Measurements from ENCODE around the gene RBMX.

DNA sequence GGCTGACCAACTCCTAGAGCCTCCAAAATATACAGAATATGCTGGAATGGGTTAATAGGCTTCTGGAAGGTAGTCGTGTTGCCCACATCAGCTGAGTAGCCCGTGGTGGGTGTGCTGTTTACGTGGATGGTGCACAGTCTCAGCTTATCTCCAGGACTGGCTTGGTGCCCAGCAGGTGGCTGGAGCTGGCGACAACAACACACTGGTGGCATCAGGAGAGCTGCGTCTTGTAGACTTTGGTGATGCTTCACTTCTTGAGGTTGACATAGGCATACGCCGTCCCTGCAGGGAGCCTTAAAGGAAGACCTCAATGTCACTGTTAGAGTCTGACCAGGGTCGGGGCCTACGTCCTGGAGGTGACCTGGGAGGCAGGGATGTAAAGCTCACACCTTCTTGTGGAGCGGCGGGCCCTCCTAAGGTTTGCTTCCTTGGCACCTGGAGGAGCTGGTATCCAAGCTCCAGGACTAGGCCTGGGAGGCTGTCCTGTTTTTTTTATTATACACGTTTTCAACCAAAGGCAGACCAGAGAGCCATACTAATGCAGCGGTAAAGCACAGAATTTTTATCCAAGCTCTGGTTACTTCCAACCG lies 26.5 kb upstream of the RBMX start:
- no peak for TF ChIP-seq POLR2A (IDR thresholded peaks at IDR 0.05; ENCODE audit: low read length)
- TF ChIP-seq BHLHE40 (IDR thresholded peaks at IDR 0.05; ENCODE audit: low read depth, low read length): no peak
- TF ChIP-seq, protein P1, sequence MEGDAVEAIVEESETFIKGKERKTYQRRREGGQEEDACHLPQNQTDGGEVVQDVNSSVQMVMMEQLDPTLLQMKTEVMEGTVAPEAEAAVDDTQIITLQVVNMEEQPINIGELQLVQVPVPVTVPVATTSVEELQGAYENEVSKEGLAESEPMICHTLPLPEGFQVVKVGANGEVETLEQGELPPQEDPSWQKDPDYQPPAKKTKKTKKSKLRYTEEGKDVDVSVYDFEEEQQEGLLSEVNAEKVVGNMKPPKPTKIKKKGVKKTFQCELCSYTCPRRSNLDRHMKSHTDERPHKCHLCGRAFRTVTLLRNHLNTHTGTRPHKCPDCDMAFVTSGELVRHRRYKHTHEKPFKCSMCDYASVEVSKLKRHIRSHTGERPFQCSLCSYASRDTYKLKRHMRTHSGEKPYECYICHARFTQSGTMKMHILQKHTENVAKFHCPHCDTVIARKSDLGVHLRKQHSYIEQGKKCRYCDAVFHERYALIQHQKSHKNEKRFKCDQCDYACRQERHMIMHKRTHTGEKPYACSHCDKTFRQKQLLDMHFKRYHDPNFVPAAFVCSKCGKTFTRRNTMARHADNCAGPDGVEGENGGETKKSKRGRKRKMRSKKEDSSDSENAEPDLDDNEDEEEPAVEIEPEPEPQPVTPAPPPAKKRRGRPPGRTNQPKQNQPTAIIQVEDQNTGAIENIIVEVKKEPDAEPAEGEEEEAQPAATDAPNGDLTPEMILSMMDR (IDR thresholded peaks at IDR 0.05): no peak
- TF ChIP-seq RAD21 (conservative IDR thresholded peaks at IDR 0.05 in 1 of 2, IDR thresholded peaks at IDR 0.05 in 1 of 2): no peak
- TF ChIP-seq RARB (CRISPR knock-in tag; IDR thresholded peaks at IDR 0.05): no peak
- TF ChIP-seq ZSCAN20 (CRISPR knock-in tag; IDR thresholded peaks at IDR 0.05): no peak
- TF ChIP-seq EP300 (IDR thresholded peaks at IDR 0.05): no peak
- no peak for TF ChIP-seq SMC3 (IDR thresholded peaks at IDR 0.05)
- TF ChIP-seq CEBPB (IDR thresholded peaks at IDR 0.05): no peak
- no peak for TF ChIP-seq JUNB (IDR thresholded peaks at IDR 0.05)
- no peak for TF ChIP-seq KDM1A (IDR thresholded peaks at IDR 0.05; ENCODE audit: low read depth)

Data from A549 (cell line).